HepG2 (cell line): ENCODE data around the gene NTSR2. TPM values are rescaled to one million over a fixed set of nuclear protein-coding genes. Genes with fewer than 3 reads are reported as not detected.

Experiments used
- ATAC-seq: fragments of 200-7000 bp; cut with Tn5 transposase; 3 replicates; pipeline ENCODE4 v1.9.1; 2020; ENCODE audit warnings: mild to moderate bottlenecking, moderate library complexity
- BruUV-seq: library from RNA; stranded (reverse); fragments of 400-500 nt; replicated peaks from 2 replicates; lab custom pipeline; 2021; lab: Mats Ljungman, UMichigan
- CTCF ChIA-PET: fragments of 300-600 bp; formaldehyde crosslinking; extraction: SDS; loops from one replicate; lab custom pipeline; 2021; ENCODE audit warnings: low total read pairs, inconsistent platforms, low intra/inter-chr PET ratio; lab: Yijun Ruan, JAX
- POLR2A ChIA-PET: fragments of 350-600 bp; sonication (Branson Sonifier 250); formaldehyde crosslinking; loops from one replicate; lab custom pipeline; 2020; ENCODE audit warnings: antibody characterized with exemption, inconsistent platforms; lab: Yijun Ruan, JAX
- DNase-seq: peaks from one replicate; pipeline ENCODE4 v3.0.0-alpha.2; 2015; ENCODE audit warnings: low spot score
- FAIRE-seq: peaks from 3 replicates; lab custom pipeline; 2011; peaks lifted over from hg19 to GRCh38; lab: Jason Lieb, UNC
- H2AFZ ChIP-seq: one replicate; pipeline ENCODE4 v1.6.1; 2011; ENCODE audit warnings: low read length, inconsistent platforms
- H3K27ac ChIP-seq: fragments of 300-600 bp; 3 replicates; pipeline ENCODE4 v1.8.0; 2011; ENCODE audit warnings: mixed run types, mild to moderate bottlenecking, mixed read lengths, low read length, inconsistent platforms; ENCODE audit not compliant: insufficient read depth; ENCODE audit errors: extremely low read length
- H3K27me3 ChIP-seq, 2 experiments: fragments of 200-600 bp in 1 of 2; 2 replicates in 1 of 2; 3 replicates in 1 of 2; pipeline versions ENCODE4 v1.6.0 to v1.8.0; 2011; ENCODE audit warnings: low read length in 2 of 2, mild to moderate bottlenecking in 2 of 2, moderate library complexity in 2 of 2, inconsistent platforms in 1 of 2; ENCODE audit not compliant: insufficient read depth in 2 of 2, control insufficient read depth in 1 of 2
- H3K36me3 ChIP-seq, 2 experiments: fragments of 200-600 bp in 1 of 2; replicated peaks in 1 of 2; 2 replicates in 1 of 2; 3 replicates in 1 of 2; pipeline versions ENCODE4 v1.5.1 to v1.8.0; 2011; ENCODE audit warnings: low read length in 2 of 2, inconsistent platforms in 1 of 2; ENCODE audit not compliant: insufficient read depth in 2 of 2, control insufficient read depth in 1 of 2
- H3K4me1 ChIP-seq: 2 replicates; pipeline ENCODE4 v1.5.1; 2012; ENCODE audit warnings: low read length, inconsistent platforms; ENCODE audit not compliant: insufficient read depth
- H3K4me2 ChIP-seq: 2 replicates; pipeline ENCODE4 v1.6.0; 2011; ENCODE audit warnings: low read depth, low read length, inconsistent platforms
- H3K4me3 ChIP-seq, 3 experiments: fragments of 200-600 bp in 1 of 3; sonication (generic), shearing (Covaris generic) in 1 of 3; replicated peaks in 1 of 3; 2 replicates each; pipeline ENCODE4 v1.5.1; 2011 to 2016; ENCODE audit warnings: low read length in 3 of 3, inconsistent platforms in 2 of 3, low read depth in 2 of 3, mild to moderate bottlenecking in 2 of 3, control low read depth in 1 of 3, mixed read lengths in 1 of 3; ENCODE audit not compliant: insufficient read depth in 1 of 3
- H3K79me2 ChIP-seq: one replicate; pipeline ENCODE4 v1.6.1; 2011; ENCODE audit warnings: low read length, inconsistent platforms; ENCODE audit not compliant: insufficient read depth
- H3K9ac ChIP-seq: 2 replicates; pipeline ENCODE4 v1.6.0; 2011; ENCODE audit warnings: mild to moderate bottlenecking, low read depth, low read length, inconsistent platforms; ENCODE audit not compliant: insufficient read depth
- H3K9me3 ChIP-seq: 2 replicates; pipeline ENCODE4 v1.5.1; 2012; ENCODE audit warnings: mild to moderate bottlenecking, low read length
- H4K20me1 ChIP-seq: 2 replicates; pipeline ENCODE4 v1.6.0; 2011; ENCODE audit warnings: inconsistent platforms, mild to moderate bottlenecking, low read length, moderate library complexity; ENCODE audit not compliant: insufficient read depth
- FOSL2 ChIP-seq: sonication (generic); formaldehyde crosslinking; IDR thresholded peaks from 2 replicates; pipeline ENCODE4 v1.4.0; 2020; ENCODE audit warnings: missing genetic modification reagents
- FOXO4 ChIP-seq: sonication (generic); formaldehyde crosslinking; conservative IDR thresholded peaks from 2 replicates; pipeline ENCODE4 v1.8.1; 2023; ENCODE audit warnings: missing genetic modification reagents
- GPBP1L1 ChIP-seq: sonication (generic); formaldehyde crosslinking; IDR thresholded peaks from 2 replicates; pipeline ENCODE4 v1.5.0; 2020; ENCODE audit warnings: mild to moderate bottlenecking, missing genetic modification reagents
- HMGA1 ChIP-seq: sonication (generic); formaldehyde crosslinking; conservative IDR thresholded peaks from 2 replicates; pipeline ENCODE4 v1.4.0; 2020; ENCODE audit warnings: missing genetic modification reagents
- NCOR1 ChIP-seq: fragments of 200-600 bp; sonication (generic); IDR thresholded peaks from 2 replicates; pipeline ENCODE4 v1.7.0; 2017; ENCODE audit warnings: antibody characterized with exemption, low read length, borderline replicate concordance
- POLR2G ChIP-seq: fragments of 200-400 bp; formaldehyde crosslinking; IDR thresholded peaks from 2 replicates; pipeline ENCODE4 v1.6.1; 2018; ENCODE audit warnings: mild to moderate bottlenecking, low read depth, low read length, moderate library complexity
- PREB ChIP-seq: sonication (generic); formaldehyde crosslinking; IDR thresholded peaks from 2 replicates; pipeline ENCODE4 v1.4.0; 2020; ENCODE audit warnings: missing genetic modification reagents
- SMAD1 ChIP-seq: sonication (generic); formaldehyde crosslinking; IDR thresholded peaks from 2 replicates; pipeline ENCODE4 v1.4.0; 2020; ENCODE audit warnings: missing genetic modification reagents, low read depth, mild to moderate bottlenecking, borderline replicate concordance
- SOX6 ChIP-seq, 2 experiments: fragments of 450-650 bp in 1 of 2; sonication (generic) in 1 of 2; formaldehyde crosslinking in 1 of 2; IDR thresholded peaks; 2 replicates each; pipeline versions ENCODE4 v1.4.0 to v1.6.1; 2017 to 2020; ENCODE audit warnings: antibody characterized with exemption in 1 of 2, mild to moderate bottlenecking in 1 of 2, missing genetic modification reagents in 1 of 2
- ZMYM3 ChIP-seq: sonication (generic); formaldehyde crosslinking; IDR thresholded peaks from 2 replicates; pipeline ENCODE4 v1.5.1; 2020; ENCODE audit warnings: mild to moderate bottlenecking, missing genetic modification reagents
- ZNF124 ChIP-seq: sonication (generic); formaldehyde crosslinking; IDR thresholded peaks from 2 replicates; pipeline ENCODE4 v1.4.0; 2020; ENCODE audit warnings: missing genetic modification reagents
- ZNF567 ChIP-seq: sonication (generic); formaldehyde crosslinking; IDR thresholded peaks from 2 replicates; pipeline ENCODE4 v1.8.1; 2023; ENCODE audit warnings: mild to moderate bottlenecking, missing genetic modification reagents, borderline replicate concordance
- ZNF749 ChIP-seq: sonication (generic); formaldehyde crosslinking; IDR thresholded peaks from 2 replicates; pipeline ENCODE4 v1.8.0; 2022; ENCODE audit warnings: mild to moderate bottlenecking, missing genetic modification reagents, moderate library complexity, borderline replicate concordance
- ZNF879 ChIP-seq: sonication (generic); formaldehyde crosslinking; IDR thresholded peaks from 2 replicates; pipeline ENCODE4 v1.8.1; 2023; ENCODE audit warnings: missing genetic modification reagents
- WGBS: methylation state at CpG from one replicate; pipeline ENCODE4 v1.1.6; 2017; ENCODE audit warnings: low lambda C conversion rate; 5-methylcytosine and 5-hydroxymethylcytosine counted together
- in situ Hi-C: cut with HindIII; loops from 2 replicates; pipeline ENCODE4 v1.10.0; 2017; ENCODE audit warnings: low pct_unique_long_range_greater_than_20kb; ENCODE audit not compliant: extremely low pct_ligation_motif_present
- intact Hi-C: fragments of 100-400 bp; cut with micrococcal nuclease; formaldehyde crosslinking; loops from one replicate; pipeline ENCODE4 v1.10.0; 2022; ENCODE audit not compliant: unreplicated experiment
- polyA plus RNA-seq, 8 experiments: library from polyadenylated mRNA; depleted of rRNA in 3 of 8; stranded (reverse) in 7 of 8; unstranded in 1 of 8; fragments of >200 nt; fragmentation: Illumina TruSeq in 4 of 8; extraction: Trizol in 4 of 8; gene quantifications; 2 replicates each; pipeline versions ENCODE4 v1.2.1 to v1.2.3, GENCODE V29; 2011 to 2016; ENCODE audit warnings: low read depth in 4 of 8, missing spikeins in 1 of 8, mixed read lengths in 1 of 8; ENCODE audit not compliant: insufficient read depth in 1 of 8
- total RNA-seq, 5 experiments: library from RNA; depleted of rRNA; stranded (reverse); fragments of >200 nt; fragmentation: Illumina TruSeq; extraction: Trizol; gene quantifications; 2 replicates each; pipeline ENCODE4 v1.2.3, GENCODE V29; 2016; ENCODE audit warnings: low read depth in 1 of 5
- TF ChIP-seq, protein P1 (sequence below): sonication (generic); formaldehyde crosslinking; IDR thresholded peaks from 2 replicates; pipeline ENCODE4 v1.4.0; 2020; ENCODE audit warnings: missing genetic modification reagents, low read depth, mild to moderate bottlenecking, borderline replicate concordance
- TF ChIP-seq, protein P2 (sequence below): sonication (generic); formaldehyde crosslinking; IDR thresholded peaks from 2 replicates; pipeline ENCODE4 v1.8.1; 2023; ENCODE audit warnings: mild to moderate bottlenecking, missing genetic modification reagents

The NTSR2 gene
- total and polyA plus RNA-seq, 2 of the 13 experiments (the other 11 are each of a cell fraction or from before 2014, with no cell fraction given) = not detected

- POLR2A ChIA-PET = interaction anchor here (0.9 to 1.9 kb wide), 5 partner anchors 16 to 182 kb away, joined by 3 to 8 read pairs (median 5); partner anchors contain the start of gene LPIN1
- peak overlapping the region; percentile 23 to 66 (median 43) for H3K4me3 ChIP-seq
- TF ChIP-seq GPBP1L1 = no peak
- TF ChIP-seq, protein P1, sequence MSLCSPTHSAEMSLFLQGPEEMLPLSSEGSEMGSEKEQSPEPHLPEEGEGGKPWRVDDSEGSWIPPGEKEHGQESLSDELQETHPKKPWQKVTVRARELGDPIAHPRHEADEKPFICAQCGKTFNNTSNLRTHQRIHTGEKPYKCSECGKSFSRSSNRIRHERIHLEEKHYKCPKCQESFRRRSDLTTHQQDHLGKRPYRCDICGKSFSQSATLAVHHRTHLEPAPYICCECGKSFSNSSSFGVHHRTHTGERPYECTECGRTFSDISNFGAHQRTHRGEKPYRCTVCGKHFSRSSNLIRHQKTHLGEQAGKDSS (CRISPR knock-in tag) = peak; percentile 82; the same call in 1 of the 2 replicates
- TF ChIP-seq SMAD1 (CRISPR knock-in tag) = no peak
- TF ChIP-seq ZNF879 (CRISPR knock-in tag) = peak; percentile 72; the same call in 1 of the 2 replicates
- no peak for TF ChIP-seq SOX6 (IDR thresholded peaks at IDR 0.05)
- TF ChIP-seq SOX6 (CRISPR knock-in tag; IDR thresholded peaks at IDR 0.05) = 0 out of 2 replicates have a peak, but pooled peaks have one; percentile 2
- no peak for TF ChIP-seq HMGA1
- 0 out of 2 replicates have a peak, but pooled peaks have one; percentile 19 for TF ChIP-seq ZMYM3 (CRISPR knock-in tag)
- 0 out of 2 replicates have a peak, but pooled peaks have one; percentile 6 for TF ChIP-seq NCOR1
- TF ChIP-seq PREB (CRISPR knock-in tag) = no peak
- 0 out of 2 replicates have a peak, but pooled peaks have one; percentile 6 for TF ChIP-seq ZNF567
- TF ChIP-seq POLR2G = no peak
- 0 out of 2 replicates have a peak, but pooled peaks have one; percentile 47 for TF ChIP-seq FOXO4
- TF ChIP-seq, protein P2, sequence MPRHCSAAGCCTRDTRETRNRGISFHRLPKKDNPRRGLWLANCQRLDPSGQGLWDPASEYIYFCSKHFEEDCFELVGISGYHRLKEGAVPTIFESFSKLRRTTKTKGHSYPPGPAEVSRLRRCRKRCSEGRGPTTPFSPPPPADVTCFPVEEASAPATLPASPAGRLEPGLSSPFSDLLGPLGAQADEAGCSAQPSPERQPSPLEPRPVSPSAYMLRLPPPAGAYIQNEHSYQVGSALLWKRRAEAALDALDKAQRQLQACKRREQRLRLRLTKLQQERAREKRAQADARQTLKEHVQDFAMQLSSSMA (CRISPR knock-in tag) = 0 out of 2 replicates have a peak, but pooled peaks have one; percentile 57
- TF ChIP-seq FOSL2 (CRISPR knock-in tag) = no peak
- TF ChIP-seq ZNF749 (CRISPR knock-in tag) = 0 out of 2 replicates have a peak, but pooled peaks have one; percentile 40
- TF ChIP-seq ZNF124 (CRISPR knock-in tag) = no peak
Observed at GRCh38 chr2:11680901-11681721, 11.1 kb upstream of the NTSR2 start.

More at GRCh38 chr2:11680901-11681721, 11.1 kb upstream of the NTSR2 start:
- intact Hi-C loops (loop anchor here (5.0 to 10.0 kb wide), 2 partner anchors 96 to 259 kb away; no protein-coding TSS in a partner anchor), in situ Hi-C loops (no loop called here)
- Histone ChIP-seq H3K4me1 (peaks cover 47% of the 10 kb centered on the region), H3K4me2 (peak overlapping the region; percentile 87), H2AFZ (no peak overlapping the region), H3K9ac (0 out of 2 replicates have a peak overlapping the region, but pooled peaks have one; percentile 17), H3K9me3 (no peaks in the 10 kb centered on the region), H3K27ac (peak overlapping the region; percentile 21), H3K27me3 (peaks cover 3 to 56% of the 10 kb centered on the region in 2 experiments; a peak in 4 of 5 replicates), H3K36me3 (no peaks in the 10 kb centered on the region), H3K79me2 (no peaks in the 10 kb centered on the region), H4K20me1 (no peaks in the 10 kb centered on the region)
- peak; percentile 8 for ATAC-seq
- CTCF ChIA-PET = interaction anchor here (1.6 to 2.1 kb wide), 2 partner anchors 38 to 98 kb away, joined by 5 to 12 read pairs; no protein-coding TSS in a partner anchor
- FAIRE-seq = no peak
- no peak for DNase-seq
- WGBS = 57% methylated on average over 15 of the region's 15 CpGs
- BruUV-seq = no TSS peak
